ENCODE data around the gene HOATZ.

Gene HOATZ

GRCh38 chr11:111522426-111522825 is 7.8 kb downstream of the HOATZ start:
- no peak for DNase-seq (ENCODE audit: low read depth)

- no peak for DNase-seq (ENCODE audit: low read depth)
Measured at GRCh38 chr11:111523343-111523742, 8.8 kb downstream of the HOATZ start.

GRCh38 chr11:111524056-111524455 is 9.5 kb downstream of the HOATZ start:
- DNase-seq (ENCODE audit: low read depth) = no peak

- no peak for DNase-seq (ENCODE audit: low read depth)
Measured at GRCh38 chr11:111525456-111525855, 10.9 kb downstream of the HOATZ start.

- no peak for DNase-seq (ENCODE audit: low read depth)
Measured at GRCh38 chr11:111526501-111526900, 11.9 kb downstream of the HOATZ start.

GRCh38 chr11:111527279-111527678 is 12.7 kb downstream of the HOATZ start:
- DNase-seq (ENCODE audit: low read depth) = no peak

GRCh38 chr11:111528557-111528956 is 14.0 kb downstream of the HOATZ start:
- DNase-seq (ENCODE audit: low read depth) = no peak

- DNase-seq (ENCODE audit: low read depth) = no peak
Measured at GRCh38 chr11:111530091-111530490, 15.5 kb downstream of the HOATZ start.

- DNase-seq (ENCODE audit: low read depth) = no peak
Measured at GRCh38 chr11:111531136-111531535, 16.6 kb downstream of the HOATZ start.

GRCh38 chr11:111531687-111532364 is 17.2 kb downstream of the HOATZ start:
- DNase-seq (ENCODE audit: low read depth) = no peak

GRCh38 chr11:111532365-111532709 is 17.8 kb downstream of the HOATZ start:
- no peak for DNase-seq (ENCODE audit: low read depth)

GRCh38 chr11:111535281-111535680 is 20.7 kb downstream of the HOATZ start:
- DNase-seq (ENCODE audit: low read depth) = no peak

GRCh38 chr11:111537336-111537860 is 22.8 kb downstream of the HOATZ start:
- no peak for DNase-seq (ENCODE audit: low read depth)

GRCh38 chr11:111538407-111539114 is 24.0 kb downstream of the HOATZ start:
- no peak for DNase-seq (ENCODE audit: low read depth)

GRCh38 chr11:111539426-111540113 is 25.0 kb downstream of the HOATZ start:
- DNase-seq (ENCODE audit: low read depth) = no peak

- DNase-seq (ENCODE audit: low read depth) = no peak
Measured at GRCh38 chr11:111540114-111540936, 25.7 kb downstream of the HOATZ start, which contains the start of gene LAYN. Gene LAYN (plus strand): TSS chr11:111540720. CDS start chr11:111540844, 124 bp downstream.

GRCh38 chr11:111540937-111541253 is 26.3 kb downstream of the HOATZ start:
- no peak for DNase-seq (ENCODE audit: low read depth)

GRCh38 chr11:111541254-111542061 is 26.9 kb downstream of the HOATZ start:
- DNase-seq (ENCODE audit: low read depth) = no peak

- no peak for DNase-seq (ENCODE audit: low read depth)
Measured at GRCh38 chr11:111542606-111543275, 28.2 kb downstream of the HOATZ start.

- no peak for DNase-seq (ENCODE audit: low read depth)
Measured at GRCh38 chr11:111548525-111548924, 33.9 kb downstream of the HOATZ start.

Data from stimulated activated CD8-positive, alpha-beta memory T cell treated with anti-CD3 and anti-CD28 coated beads, Interleukin-15, amount 100 ng/mL, for 1 hour (primary cell).